ENCODE measurements around the gene MRPL54. TPM values are rescaled to one million over a fixed set of nuclear protein-coding genes. Genes with fewer than 3 reads are reported as not detected.
"Not testable (repeated sequence)": the region's sequence is repeated elsewhere in the genome, so short reads cannot be mapped to it uniquely, and the experiment has no call there.

The MRPL54 gene
- total and polyA plus RNA-seq, 2 donors (not counting 1 experiment from before 2014, with no cell fraction given) = 29.7 to 45.4 TPM

DNA sequence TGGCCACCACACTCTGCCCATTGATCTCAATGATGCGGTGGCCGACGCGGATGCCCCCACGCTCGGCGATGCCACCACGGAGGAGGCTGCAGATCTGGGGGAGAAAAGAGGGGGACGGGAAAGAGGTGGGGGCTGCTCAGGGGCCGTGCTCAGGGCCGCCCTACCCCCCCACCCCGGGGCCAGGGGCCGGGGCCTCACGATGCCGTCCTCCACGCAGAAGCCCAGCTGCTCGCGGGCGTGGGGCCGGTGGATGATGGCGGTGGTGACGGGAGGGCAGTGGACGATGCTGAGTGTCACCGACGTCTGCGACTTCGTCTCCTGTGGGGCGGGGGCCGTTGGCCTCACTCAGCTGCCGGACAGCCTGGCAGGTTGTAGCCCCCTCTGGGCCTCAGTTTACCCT is 11.2 kb upstream of the MRPL54 start:
- H3K27ac ChIP-seq (ENCODE audit: insufficient read depth, low read length) = no peak overlapping the region
- H3K4me2 ChIP-seq (ENCODE audit: extremely low read depth, insufficient read depth, low read length) = no peak overlapping the region
- H3K79me2 ChIP-seq (ENCODE audit: control insufficient read depth, insufficient read depth, low read length) = no peaks in the 10 kb centered on the region
- peaks cover 1% of the 10 kb centered on the region for H3K36me3 ChIP-seq (ENCODE audit: control insufficient read depth, insufficient read depth, low read length)
- H3K9me3 ChIP-seq (ENCODE audit: control insufficient read depth, insufficient read depth, low read depth, low read length) = no peaks in the 10 kb centered on the region
- H3K4me1 ChIP-seq (ENCODE audit: control insufficient read depth, extremely low read depth, insufficient read depth, low read length) = no peaks in the 10 kb centered on the region
- no peak overlapping the region for H2AFZ ChIP-seq (ENCODE audit: low read length)
- no peak overlapping the region for H3K9ac ChIP-seq (ENCODE audit: insufficient read depth, low read length)
- H3K4me3 ChIP-seq (replicated peaks in 1 of 4; ENCODE audit: control extremely low read depth in 1 of 4, insufficient read depth in 1 of 4, low read depth in 3 of 4, low read length in 4 of 4) = no peak overlapping the region
- no peaks in the 10 kb centered on the region for H4K20me1 ChIP-seq (ENCODE audit: control insufficient read depth, extremely low read depth, insufficient read depth, low read length)
- no peak for DNase-seq (ENCODE audit: low read depth in 2 of 2)
- no peak for TF ChIP-seq EZH2 (IDR thresholded peaks at IDR 0.05; ENCODE audit: low read length, missing control alignments)
- TF ChIP-seq, protein P1, sequence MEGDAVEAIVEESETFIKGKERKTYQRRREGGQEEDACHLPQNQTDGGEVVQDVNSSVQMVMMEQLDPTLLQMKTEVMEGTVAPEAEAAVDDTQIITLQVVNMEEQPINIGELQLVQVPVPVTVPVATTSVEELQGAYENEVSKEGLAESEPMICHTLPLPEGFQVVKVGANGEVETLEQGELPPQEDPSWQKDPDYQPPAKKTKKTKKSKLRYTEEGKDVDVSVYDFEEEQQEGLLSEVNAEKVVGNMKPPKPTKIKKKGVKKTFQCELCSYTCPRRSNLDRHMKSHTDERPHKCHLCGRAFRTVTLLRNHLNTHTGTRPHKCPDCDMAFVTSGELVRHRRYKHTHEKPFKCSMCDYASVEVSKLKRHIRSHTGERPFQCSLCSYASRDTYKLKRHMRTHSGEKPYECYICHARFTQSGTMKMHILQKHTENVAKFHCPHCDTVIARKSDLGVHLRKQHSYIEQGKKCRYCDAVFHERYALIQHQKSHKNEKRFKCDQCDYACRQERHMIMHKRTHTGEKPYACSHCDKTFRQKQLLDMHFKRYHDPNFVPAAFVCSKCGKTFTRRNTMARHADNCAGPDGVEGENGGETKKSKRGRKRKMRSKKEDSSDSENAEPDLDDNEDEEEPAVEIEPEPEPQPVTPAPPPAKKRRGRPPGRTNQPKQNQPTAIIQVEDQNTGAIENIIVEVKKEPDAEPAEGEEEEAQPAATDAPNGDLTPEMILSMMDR (conservative IDR thresholded peaks at IDR 0.05 in 1 of 2, IDR thresholded peaks at IDR 0.05 in 1 of 2; ENCODE audit: low read depth in 1 of 2, low read length in 2 of 2) = no peak
- H3K27me3 ChIP-seq (ENCODE audit: control insufficient read depth, insufficient read depth, low read length) = no peaks in the 10 kb centered on the region

DNA sequence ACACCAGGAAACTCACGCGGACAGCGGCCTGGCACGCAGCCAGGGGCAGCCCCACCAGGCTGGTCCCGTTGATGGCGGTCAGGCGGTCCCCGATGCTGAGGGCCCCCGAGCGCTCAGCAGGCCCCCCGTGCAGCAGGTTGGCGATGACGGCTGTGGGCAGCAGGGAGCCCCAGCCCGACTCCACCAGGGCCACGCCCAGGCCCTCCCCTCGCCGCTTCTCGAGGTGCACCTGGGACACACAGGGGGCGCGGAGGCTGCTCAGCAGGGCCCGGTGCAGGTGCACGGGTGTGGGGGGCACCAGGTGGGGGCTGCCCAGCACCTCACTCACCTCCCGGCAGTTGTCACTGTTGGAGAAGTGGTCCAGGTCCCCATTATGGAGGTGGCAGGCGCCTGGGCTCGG is 10.0 kb upstream of the MRPL54 start:
- Histone ChIP-seq H2AFZ (ENCODE audit: low read length) (no peak overlapping the region), H3K4me3 (replicated peaks in 1 of 4; ENCODE audit: control extremely low read depth in 1 of 4, insufficient read depth in 1 of 4, low read depth in 3 of 4, low read length in 4 of 4) (no peak overlapping the region), H3K27me3 (ENCODE audit: control insufficient read depth, insufficient read depth, low read length) (no peaks in the 10 kb centered on the region), H3K36me3 (ENCODE audit: control insufficient read depth, insufficient read depth, low read length) (peaks cover 1% of the 10 kb centered on the region), H3K4me1 (ENCODE audit: control insufficient read depth, extremely low read depth, insufficient read depth, low read length) (no peaks in the 10 kb centered on the region), H3K9me3 (ENCODE audit: control insufficient read depth, insufficient read depth, low read depth, low read length) (no peaks in the 10 kb centered on the region), H3K9ac (ENCODE audit: insufficient read depth, low read length) (no peak overlapping the region), H3K79me2 (ENCODE audit: control insufficient read depth, insufficient read depth, low read length) (no peaks in the 10 kb centered on the region), H3K4me2 (ENCODE audit: extremely low read depth, insufficient read depth, low read length) (no peak overlapping the region), H3K27ac (ENCODE audit: insufficient read depth, low read length) (no peak overlapping the region), H4K20me1 (ENCODE audit: control insufficient read depth, extremely low read depth, insufficient read depth, low read length) (no peaks in the 10 kb centered on the region)
- no peak for DNase-seq (ENCODE audit: low read depth in 2 of 2)
- TF ChIP-seq, protein P1 (conservative IDR thresholded peaks at IDR 0.05 in 1 of 2, IDR thresholded peaks at IDR 0.05 in 1 of 2; ENCODE audit: low read depth in 1 of 2, low read length in 2 of 2) = no peak
- TF ChIP-seq EZH2 (IDR thresholded peaks at IDR 0.05; ENCODE audit: low read length, missing control alignments) = no peak

DNA sequence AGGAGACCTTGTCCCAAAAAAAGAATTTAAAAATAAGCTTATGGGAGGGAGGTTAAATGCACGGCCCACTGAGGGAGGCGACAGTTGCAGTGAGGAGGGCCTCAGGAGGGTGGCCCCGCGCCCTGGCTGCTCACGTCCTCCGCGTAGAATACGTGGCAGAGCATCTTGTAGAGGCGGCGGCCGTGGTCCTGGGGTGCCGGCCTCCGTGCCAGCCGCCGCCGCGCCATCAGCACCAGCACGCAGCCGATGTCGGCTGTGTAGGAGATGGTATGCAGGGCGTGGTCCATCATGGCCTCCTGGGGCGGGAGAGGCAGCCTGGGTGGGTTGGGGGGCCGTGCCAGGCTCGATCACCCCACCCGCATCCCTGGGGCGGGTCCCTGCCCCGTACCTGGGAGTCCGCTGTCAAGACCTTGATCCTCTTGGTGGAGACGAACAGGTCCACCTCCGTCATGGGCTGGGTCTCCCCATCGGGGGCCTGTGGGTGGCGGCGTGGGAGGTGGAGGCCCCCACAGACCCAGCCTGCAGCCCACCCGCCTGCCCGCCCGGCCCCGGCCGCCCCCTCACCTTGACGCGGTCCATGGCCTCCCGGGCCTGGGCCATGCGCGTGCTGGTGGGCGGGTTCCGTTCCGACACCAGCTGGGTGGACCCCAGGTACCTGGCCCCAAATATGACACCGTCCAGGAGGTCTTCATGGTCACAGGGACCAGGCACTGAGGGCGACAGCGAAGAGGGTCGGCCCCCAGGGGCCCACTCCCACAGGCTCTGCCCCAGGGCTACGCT is 8.7 kb upstream of the MRPL54 start:
- Histone ChIP-seq H3K4me1 (ENCODE audit: control insufficient read depth, extremely low read depth, insufficient read depth, low read length) (no peaks in the 10 kb centered on the region), H3K9ac (ENCODE audit: insufficient read depth, low read length) (no peak overlapping the region), H3K27me3 (ENCODE audit: control insufficient read depth, insufficient read depth, low read length) (no peaks in the 10 kb centered on the region), H4K20me1 (ENCODE audit: control insufficient read depth, extremely low read depth, insufficient read depth, low read length) (no peaks in the 10 kb centered on the region), H3K79me2 (ENCODE audit: control insufficient read depth, insufficient read depth, low read length) (no peaks in the 10 kb centered on the region), H3K4me3 (replicated peaks in 1 of 4; ENCODE audit: control extremely low read depth in 1 of 4, insufficient read depth in 1 of 4, low read depth in 3 of 4, low read length in 4 of 4) (no peak overlapping the region), H3K4me2 (ENCODE audit: extremely low read depth, insufficient read depth, low read length) (no peak overlapping the region), H3K36me3 (ENCODE audit: control insufficient read depth, insufficient read depth, low read length) (peaks cover 3% of the 10 kb centered on the region), H3K27ac (ENCODE audit: insufficient read depth, low read length) (no peak overlapping the region), H3K9me3 (ENCODE audit: control insufficient read depth, insufficient read depth, low read depth, low read length) (no peaks in the 10 kb centered on the region), H2AFZ (ENCODE audit: low read length) (no peak overlapping the region)
- no peak for DNase-seq (ENCODE audit: low read depth in 2 of 2)
- TF ChIP-seq EZH2 (IDR thresholded peaks at IDR 0.05; ENCODE audit: low read length, missing control alignments) = no peak
- TF ChIP-seq, protein P1 (conservative IDR thresholded peaks at IDR 0.05 in 1 of 2, IDR thresholded peaks at IDR 0.05 in 1 of 2; ENCODE audit: low read depth in 1 of 2, low read length in 2 of 2) = no peak

DNA sequence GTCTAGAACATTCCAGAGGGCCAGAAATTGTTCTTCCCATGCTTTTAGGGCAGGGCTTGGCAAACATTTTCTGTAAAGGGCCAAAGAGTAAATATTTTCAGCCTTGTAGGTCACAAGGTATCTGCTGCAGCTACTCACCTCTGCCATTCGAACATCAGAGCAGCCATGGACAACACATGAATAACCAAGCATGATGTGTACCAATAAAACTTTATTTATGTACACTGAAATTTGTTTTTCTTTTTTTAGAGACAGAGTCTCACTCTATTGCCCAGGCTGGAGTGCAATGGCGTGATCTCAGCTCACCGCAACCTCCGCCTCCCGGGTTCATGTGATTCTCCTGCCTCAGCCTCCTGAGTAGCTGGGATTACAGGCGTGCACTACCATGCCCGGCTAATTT is 4.8 kb upstream of the MRPL54 start:
- not testable (repeated sequence) for H3K4me3 ChIP-seq (replicated peaks in 1 of 4; ENCODE audit: control extremely low read depth in 1 of 4, insufficient read depth in 1 of 4, low read depth in 3 of 4, low read length in 4 of 4); H3K27ac ChIP-seq (ENCODE audit: insufficient read depth, low read length); H2AFZ ChIP-seq (ENCODE audit: low read length); DNase-seq (ENCODE audit: low read depth in 2 of 2); H3K4me1 ChIP-seq (ENCODE audit: control insufficient read depth, extremely low read depth, insufficient read depth, low read length); H3K9ac ChIP-seq (ENCODE audit: insufficient read depth, low read length); H3K36me3 ChIP-seq (ENCODE audit: control insufficient read depth, insufficient read depth, low read length); H3K27me3 ChIP-seq (ENCODE audit: control insufficient read depth, insufficient read depth, low read length); H3K79me2 ChIP-seq (ENCODE audit: control insufficient read depth, insufficient read depth, low read length); H3K4me2 ChIP-seq (ENCODE audit: extremely low read depth, insufficient read depth, low read length); H4K20me1 ChIP-seq (ENCODE audit: control insufficient read depth, extremely low read depth, insufficient read depth, low read length); H3K9me3 ChIP-seq (ENCODE audit: control insufficient read depth, insufficient read depth, low read depth, low read length)

DNA sequence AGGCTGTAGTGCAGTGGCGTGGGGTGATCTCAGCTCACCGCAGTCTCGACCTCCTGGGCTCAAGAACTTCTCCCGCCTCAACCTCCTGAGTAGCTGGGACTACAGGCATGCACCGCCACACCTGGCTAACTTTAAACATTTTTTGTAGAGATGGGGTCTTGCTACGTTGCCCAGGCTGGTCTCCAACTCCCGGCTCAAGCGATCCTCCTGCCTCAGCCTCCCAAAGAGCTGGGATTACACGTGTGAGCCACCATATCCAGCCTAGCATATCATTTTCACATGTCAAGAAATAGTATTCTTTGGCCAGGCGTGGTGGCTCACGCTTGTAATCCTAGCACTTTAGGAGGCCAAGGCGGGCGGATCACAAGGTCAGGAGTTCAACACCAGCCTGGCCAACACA is 4.2 kb upstream of the MRPL54 start:
- H3K4me2 ChIP-seq (ENCODE audit: extremely low read depth, insufficient read depth, low read length); H3K9me3 ChIP-seq (ENCODE audit: control insufficient read depth, insufficient read depth, low read depth, low read length); H3K9ac ChIP-seq (ENCODE audit: insufficient read depth, low read length); H2AFZ ChIP-seq (ENCODE audit: low read length); H3K36me3 ChIP-seq (ENCODE audit: control insufficient read depth, insufficient read depth, low read length); DNase-seq (ENCODE audit: low read depth in 2 of 2); H3K4me1 ChIP-seq (ENCODE audit: control insufficient read depth, extremely low read depth, insufficient read depth, low read length); H3K79me2 ChIP-seq (ENCODE audit: control insufficient read depth, insufficient read depth, low read length); H4K20me1 ChIP-seq (ENCODE audit: control insufficient read depth, extremely low read depth, insufficient read depth, low read length); H3K4me3 ChIP-seq (replicated peaks in 1 of 4; ENCODE audit: control extremely low read depth in 1 of 4, insufficient read depth in 1 of 4, low read depth in 3 of 4, low read length in 4 of 4); H3K27me3 ChIP-seq (ENCODE audit: control insufficient read depth, insufficient read depth, low read length); H3K27ac ChIP-seq (ENCODE audit: insufficient read depth, low read length): not testable (repeated sequence)
